ENCODE data around the gene NXNL2.

DNA sequence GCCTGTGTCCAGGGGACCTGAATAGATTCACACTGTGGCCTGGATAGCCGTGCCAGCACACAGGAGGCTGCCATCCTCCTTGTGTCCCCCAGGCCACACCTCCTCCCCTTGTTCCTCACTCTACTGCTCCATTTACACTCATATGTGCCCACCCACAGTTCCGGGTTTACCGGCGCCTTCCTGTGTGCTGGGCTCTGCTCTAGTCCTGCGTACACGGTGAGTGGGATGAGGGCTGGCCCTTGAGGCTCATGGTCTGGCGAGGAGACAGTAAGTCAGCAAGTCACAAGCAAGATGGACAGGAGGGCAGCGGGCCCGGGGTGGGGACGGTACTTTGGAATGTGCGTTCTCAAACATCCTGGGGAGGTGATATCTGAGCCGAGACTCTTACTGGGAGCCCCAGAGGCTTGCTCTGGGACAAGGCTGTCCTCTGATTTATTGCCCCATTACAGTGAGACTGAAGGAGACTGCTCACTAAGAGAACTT is 32.4 kb upstream of the NXNL2 start:
- TF ChIP-seq CTCF (IDR thresholded peaks at IDR 0.05) (no peak), POLR2A (IDR thresholded peaks at IDR 0.05) (no peak)

Data from Peyer's patch (tissue), 4 donors.